ENCODE results near the gene CCDC184.

GRCh38 chr12:48145981-48146380 is 37.5 kb upstream of the CCDC184 start:
- TF ChIP-seq CTCF (IDR thresholded peaks at IDR 0.05) = no peak
- no peak for TF ChIP-seq ZFX (IDR thresholded peaks at IDR 0.05; ENCODE audit: borderline replicate concordance)

Measured in 22Rv1 (cell line).